Heart left ventricle (tissue), 16 donors: ENCODE results near the gene APCDD1. TPM values are rescaled to one million over a fixed set of nuclear protein-coding genes. Genes with fewer than 3 reads are reported as not detected.

Source experiments
- ATAC-seq, 4 donors: fragments of 200-7000 bp; cut with Tn5 transposase; one replicate each; pipeline ENCODE4 v1.9.1; 2020 to 2022; ENCODE audit warnings: moderate library complexity in 4 of 4, mild to moderate bottlenecking in 3 of 4, moderate number of reproducible peaks in 1 of 4
- DNase-seq, 5 donors: peaks; one replicate each; pipeline ENCODE4 v3.0.0-alpha.2; 2020
- H3K27ac ChIP-seq, 12 donors: fragments of 200-600 bp; sonication (generic) in 4 of 12; one replicate each; pipeline versions ENCODE4 v1.5.0 to v1.8.0; 2016 to 2022; ENCODE audit warnings: mild to moderate bottlenecking in 2 of 12
- H3K27me3 ChIP-seq, 9 donors: fragments of 200-600 bp; sonication (generic) in 2 of 9; one replicate each; pipeline versions ENCODE4 v1.5.1 to v1.8.0; 2016 to 2022; ENCODE audit warnings: mild to moderate bottlenecking in 3 of 9
- H3K36me3 ChIP-seq, 9 donors: fragments of 200-600 bp; sonication (generic) in 2 of 9; one replicate each; pipeline versions ENCODE4 v1.5.0 to v1.8.0; 2018 to 2022; ENCODE audit warnings: mild to moderate bottlenecking in 2 of 9
- H3K4me1 ChIP-seq, 12 donors: fragments of 200-600 bp; sonication (generic) in 4 of 12; one replicate each; pipeline versions ENCODE4 v1.5.0 to v1.8.0; 2016 to 2022; ENCODE audit warnings: mild to moderate bottlenecking in 3 of 12
- H3K4me3 ChIP-seq, 12 donors: fragments of 200-600 bp; sonication (generic) in 4 of 12; one replicate each; pipeline versions ENCODE4 v1.5.0 to v1.8.0; 2017 to 2022; ENCODE audit warnings: mild to moderate bottlenecking in 9 of 12, moderate library complexity in 4 of 12
- H3K9me3 ChIP-seq, 12 donors: fragments of 200-600 bp; sonication (generic) in 4 of 12; one replicate each; pipeline versions ENCODE4 v1.5.0 to v1.8.0; 2016 to 2022; ENCODE audit warnings: mild to moderate bottlenecking in 1 of 12
- CTCF ChIP-seq, 12 donors: fragments of 200-600 bp; sonication (generic) in 4 of 12; IDR thresholded peaks; one replicate each; pipeline versions ENCODE4 v1.5.0 to v1.8.0; 2018 to 2022; ENCODE audit warnings: antibody characterized with exemption in 12 of 12, mild to moderate bottlenecking in 5 of 12
- POLR2A ChIP-seq, 2 donors: fragments of 450-650 bp; IDR thresholded peaks; one replicate each; pipeline ENCODE4 v1.6.1; 2017; ENCODE audit warnings: antibody characterized with exemption in 2 of 2, mild to moderate bottlenecking in 2 of 2, moderate library complexity in 2 of 2
- WGBS, 4 donors: extraction: QIAGEN DNeasy Blood & Tissue Kit in 2 of 4; methylation state at CpG; one replicate each; pipeline versions ENCODE4 v1.1.5 to v1.1.7; 2013 to 2018; 5-methylcytosine and 5-hydroxymethylcytosine counted together
- intact Hi-C, 10 donors: fragments of 100-400 bp; cut with DNase I; formaldehyde crosslinking; loops; one replicate each; pipeline versions ENCODE4 v1.11.1 to v1.14.2; 2022
- polyA plus RNA-seq, 2 donors: library from polyadenylated mRNA; stranded (reverse); fragments of 200-250 nt; gene quantifications; one replicate each; pipeline ENCODE4 v1.2.3, GENCODE V29; 2013
- total RNA-seq, 9 donors: library from RNA; depleted of rRNA in 2 of 9; stranded (reverse); fragments of >200 nt in 2 of 9; fragmentation: NEBNext Ultra II Directional in 3 of 9; extraction: Animal tissue kit (Norgen Biotek cat#: 25700) in 3 of 9; gene quantifications; one replicate each; pipeline versions ENCODE4 v1.1.0 to v1.2.4, GENCODE V29; 2016 to 2023
- donor health status: ischemic (EF 13 %, LVEDD 7.1; RV severe dilation, severe dysfunction).
- donor health status: healthy with polysubstance abuse.
- donor health status: DM: no; HTN: yes; CAD: no.
- donor health status: DM: no; HTN: no; CAD: no.
- donor health status: ischemic (EF 25% LVEDD 6.9; RV normal size, moderate dysfunction).
- donor health status: ischemic (EF 25% LVEDD 5.7; RV mildly dilated, moderate dysfunction).
- donor health status: healthy.
- donor health status: DM: yes; HTN: yes; CAD: no.
- donor health status: ischemic (EF 35%, LVEDD 5.7; RV mildly dilated, moderate dysfunction).
- donor health status: nonischemic (EF 11% LVEDD 7.7; RV severe dilation, severe dysfunction).
- donor health status: DM: yes; HTN: yes; CAD: no.
- donor health status: PGD.
- donor health status: ischemic (EF 29% LVEDD 5.4; RV normal size, mild dysfunction).
- donor health status: nonischemic (EF 23%, LVEDD 6.1; RV moderate dilation, normal function).

The APCDD1 gene
- total and polyA plus RNA-seq, 11 donors: 7.5 to 65.4 (median 15.7) TPM

- DNase-seq (no peak), ATAC-seq (no peak)
- WGBS, 4 donors: 72 to 90% (median 86%) methylated on average over 3 of the region's 3 CpGs
These were observed 40.7 kb upstream of the APCDD1 start for GRCh38 chr18:10413722-10414121.

GRCh38 chr18:10414293-10414842 is 40.1 kb upstream of the APCDD1 start:
- no peak for DNase-seq
- TF ChIP-seq POLR2A (IDR thresholded peaks at IDR 0.05) (no peak), CTCF (IDR thresholded peaks at IDR 0.05) (no peak)
- intact Hi-C loops: no loop called here

More at GRCh38 chr18:10413722-10414121, 40.7 kb upstream of the APCDD1 start:
- H3K9me3 ChIP-seq: no peaks in the 10 kb centered on the region
- no peaks in the 10 kb centered on the region for H3K27me3 ChIP-seq
- H3K4me1 ChIP-seq: no peaks in the 10 kb centered on the region
- intact Hi-C loops: no loop called here
- no peak for TF ChIP-seq POLR2A (IDR thresholded peaks at IDR 0.05)
- no peak for TF ChIP-seq CTCF (IDR thresholded peaks at IDR 0.05)
- no peaks in the 10 kb centered on the region for H3K36me3 ChIP-seq
- no peak overlapping the region for H3K4me3 ChIP-seq
- no peak overlapping the region for H3K27ac ChIP-seq

GRCh38 chr18:10416065-10416464 is 38.4 kb upstream of the APCDD1 start:
- H3K4me1 ChIP-seq: peaks cover 0 to 3% (median 0%) of the 10 kb centered on the region in 12 donors
- H3K27me3 ChIP-seq: no peaks in the 10 kb centered on the region
- intact Hi-C loops: no loop called here
- no peaks in the 10 kb centered on the region for H3K36me3 ChIP-seq
- no peak for ATAC-seq
- TF ChIP-seq POLR2A (IDR thresholded peaks at IDR 0.05) (no peak), CTCF (IDR thresholded peaks at IDR 0.05) (no peak)
- H3K9me3 ChIP-seq: peaks cover 0 to 5% (median 0%) of the 10 kb centered on the region in 12 donors
- WGBS, 4 donors: 78 to 86% (median 82%) methylated on average over 9 of the region's 9 CpGs
- no peak overlapping the region for H3K27ac ChIP-seq
- no peak for DNase-seq
- H3K4me3 ChIP-seq: no peak overlapping the region

More at GRCh38 chr18:10414293-10414842, 40.1 kb upstream of the APCDD1 start:
- WGBS, 4 donors: 91 to 94% (median 93%) methylated on average over 13 to 23 of the region's 23 CpGs
- Histone ChIP-seq H3K4me3 (no peak overlapping the region), H3K4me1 (no peaks in the 10 kb centered on the region), H3K27me3 (no peaks in the 10 kb centered on the region), H3K9me3 (no peaks in the 10 kb centered on the region), H3K36me3 (no peaks in the 10 kb centered on the region), H3K27ac (no peak overlapping the region)
- no peak for ATAC-seq

GRCh38 chr18:10417191-10417590 is 37.2 kb upstream of the APCDD1 start:
- Histone ChIP-seq H3K9me3 (peaks cover 0 to 5% (median 0%) of the 10 kb centered on the region in 12 donors), H3K27me3 (no peaks in the 10 kb centered on the region), H3K4me1 (peaks cover 0 to 3% (median 0%) of the 10 kb centered on the region in 12 donors), H3K27ac (no peak overlapping the region), H3K36me3 (no peaks in the 10 kb centered on the region), H3K4me3 (no peak overlapping the region)
- TF ChIP-seq CTCF (IDR thresholded peaks at IDR 0.05): no peak
- TF ChIP-seq POLR2A (IDR thresholded peaks at IDR 0.05): no peak
- intact Hi-C loops: no loop called here
- no peak for ATAC-seq
- WGBS, 4 donors: 93 to 100% (median 96%) methylated on average over 3 of the region's 3 CpGs
- DNase-seq: no peak
